Right lobe of liver (tissue), 6 donors: Measurements from ENCODE around the gene RUNX2. TPM values are rescaled to one million over a fixed set of nuclear protein-coding genes. Genes with fewer than 3 reads are reported as not detected.

ENCODE experiments used
- ATAC-seq, 4 donors: fragments of 200-7000 bp; cut with Tn5 transposase; one replicate each; pipeline ENCODE4 v1.9.1; 2020; ENCODE audit warnings: mild to moderate bottlenecking in 4 of 4, moderate library complexity in 4 of 4
- DNase-seq, 3 donors: peaks; one replicate each; pipeline ENCODE4 v3.0.0-alpha.2; 2020
- H3K27ac ChIP-seq, 3 donors: fragments of 200-600 bp; one replicate each; pipeline ENCODE4 v1.8.0; 2022
- H3K27me3 ChIP-seq, 2 donors: fragments of 200-600 bp; one replicate each; pipeline ENCODE4 v1.8.0; 2022
- H3K36me3 ChIP-seq, 4 donors: fragments of 200-600 bp; sonication (generic) in 1 of 4; one replicate each; pipeline versions ENCODE4 v1.5.1 to v1.8.0; 2017 to 2022; ENCODE audit warnings: control low read depth in 1 of 4
- H3K4me1 ChIP-seq, 4 donors: fragments of 200-600 bp; sonication (generic) in 1 of 4; one replicate each; pipeline versions ENCODE4 v1.5.1 to v1.8.0; 2017 to 2022; ENCODE audit warnings: control low read depth in 1 of 4
- H3K4me3 ChIP-seq, 3 donors: fragments of 200-600 bp; one replicate each; pipeline ENCODE4 v1.8.0; 2022
- H3K9me3 ChIP-seq, 4 donors: fragments of 200-600 bp; sonication (generic) in 1 of 4; one replicate each; pipeline versions ENCODE4 v1.5.1 to v1.8.0; 2017 to 2022; ENCODE audit warnings: control low read depth in 1 of 4
- POLR2A ChIP-seq: fragments of 450-650 bp; IDR thresholded peaks from one replicate; pipeline ENCODE4 v1.6.1; 2017; ENCODE audit warnings: antibody characterized with exemption, mild to moderate bottlenecking
- WGBS: methylation state at CpG from one replicate; pipeline ENCODE4 v1.1.6; 2018; ENCODE audit warnings: low coverage, low lambda C conversion rate; ENCODE audit not compliant: insufficient coverage; ENCODE audit errors: missing lambda C conversion rate; 5-methylcytosine and 5-hydroxymethylcytosine counted together
- intact Hi-C, 2 donors: fragments of 100-400 bp; cut with DNase I; formaldehyde crosslinking; loops; one replicate each; pipeline versions ENCODE4 v1.11.2 to v1.14.1; 2022
- total RNA-seq, 6 experiments: library from RNA; depleted of rRNA in 2 of 6; stranded (reverse); fragments of >200 nt in 2 of 6; fragmentation: NEBNext Ultra II Directional in 3 of 6; extraction: Animal tissue kit (Norgen Biotek cat#: 25700) in 3 of 6; gene quantifications; one replicate each; pipeline versions ENCODE4 v1.1.0 to v1.2.4, GENCODE V29; 2016 to 2023
- TF ChIP-seq, protein P1 (sequence below), 4 donors: fragments of 200-600 bp in 3 of 4; fragments of 450-650 bp in 1 of 4; IDR thresholded peaks; one replicate each; pipeline versions ENCODE4 v1.5.1 to v1.8.0; 2016 to 2022; ENCODE audit warnings: antibody characterized with exemption in 4 of 4, mild to moderate bottlenecking in 2 of 4
- donor health status: DM: no; HTN: yes; CAD: no.
- donor health status: DM: no; HTN: no; CAD: no.
- donor health status: DM: no; HTN: no; CAD: no.
- donor health status: DM: no; HTN: yes; CAD: no.
- donor health status: DM: no; HTN: yes; CAD: no.

RUNX2 gene
- total RNA-seq, 6 experiments from 2014 or later = 0.15 to 0.80 (median 0.43) TPM

- Histone ChIP-seq H3K4me1 (no peaks in the 10 kb centered on the region), H3K4me3 (no peak overlapping the region), H3K27ac (no peak overlapping the region), H3K27me3 (no peaks in the 10 kb centered on the region), H3K9me3 (no peaks in the 10 kb centered on the region), H3K36me3 (no peaks in the 10 kb centered on the region)
- TF ChIP-seq, protein P1, sequence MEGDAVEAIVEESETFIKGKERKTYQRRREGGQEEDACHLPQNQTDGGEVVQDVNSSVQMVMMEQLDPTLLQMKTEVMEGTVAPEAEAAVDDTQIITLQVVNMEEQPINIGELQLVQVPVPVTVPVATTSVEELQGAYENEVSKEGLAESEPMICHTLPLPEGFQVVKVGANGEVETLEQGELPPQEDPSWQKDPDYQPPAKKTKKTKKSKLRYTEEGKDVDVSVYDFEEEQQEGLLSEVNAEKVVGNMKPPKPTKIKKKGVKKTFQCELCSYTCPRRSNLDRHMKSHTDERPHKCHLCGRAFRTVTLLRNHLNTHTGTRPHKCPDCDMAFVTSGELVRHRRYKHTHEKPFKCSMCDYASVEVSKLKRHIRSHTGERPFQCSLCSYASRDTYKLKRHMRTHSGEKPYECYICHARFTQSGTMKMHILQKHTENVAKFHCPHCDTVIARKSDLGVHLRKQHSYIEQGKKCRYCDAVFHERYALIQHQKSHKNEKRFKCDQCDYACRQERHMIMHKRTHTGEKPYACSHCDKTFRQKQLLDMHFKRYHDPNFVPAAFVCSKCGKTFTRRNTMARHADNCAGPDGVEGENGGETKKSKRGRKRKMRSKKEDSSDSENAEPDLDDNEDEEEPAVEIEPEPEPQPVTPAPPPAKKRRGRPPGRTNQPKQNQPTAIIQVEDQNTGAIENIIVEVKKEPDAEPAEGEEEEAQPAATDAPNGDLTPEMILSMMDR (IDR thresholded peaks at IDR 0.05) = no peak
- no peak for TF ChIP-seq POLR2A
- intact Hi-C loops = no loop called here
- 84% methylated on average over 4 of the region's 4 CpGs for WGBS
- no peak for DNase-seq
- no peak for ATAC-seq
Observed at GRCh38 chr6:45469663-45470062, 141.5 kb downstream of the RUNX2 start.

- H3K4me1 ChIP-seq = no peaks in the 10 kb centered on the region
- ATAC-seq (no peak), DNase-seq (no peak)
- H3K27ac ChIP-seq = no peak overlapping the region
- no peak overlapping the region for H3K4me3 ChIP-seq
- intact Hi-C loops = no loop called here
- H3K36me3 ChIP-seq = no peaks in the 10 kb centered on the region
- H3K9me3 ChIP-seq = no peaks in the 10 kb centered on the region
- no peaks in the 10 kb centered on the region for H3K27me3 ChIP-seq
- TF ChIP-seq POLR2A = no peak
- TF ChIP-seq, protein P1 (IDR thresholded peaks at IDR 0.05) = no peak
- whole genome bisulfite sequencing = 78% methylated on average over 4 of the region's 4 CpGs
Observed at GRCh38 chr6:45470131-45470738, 142.1 kb downstream of the RUNX2 start.

- intact Hi-C loops = no loop called here
- Histone ChIP-seq H3K9me3 (no peaks in the 10 kb centered on the region), H3K27me3 (no peaks in the 10 kb centered on the region), H3K4me1 (no peaks in the 10 kb centered on the region), H3K4me3 (no peak overlapping the region), H3K36me3 (no peaks in the 10 kb centered on the region), H3K27ac (no peak overlapping the region)
- 55% methylated on average over 7 of the region's 7 CpGs for WGBS
- TF ChIP-seq, protein P1 (IDR thresholded peaks at IDR 0.05) = no peak
- TF ChIP-seq POLR2A = no peak
- DNase-seq = no peak
- peak in 1 of 4 donors; percentile 25 for ATAC-seq
Observed at GRCh38 chr6:45472382-45472781, 144.3 kb downstream of the RUNX2 start.

GRCh38 chr6:45473121-45473993 is 145.2 kb downstream of the RUNX2 start:
- TF ChIP-seq POLR2A = no peak
- TF ChIP-seq, protein P1 (IDR thresholded peaks at IDR 0.05) = no peak
- no peak overlapping the region for H3K27ac ChIP-seq
- no peak overlapping the region for H3K4me3 ChIP-seq
- no peaks in the 10 kb centered on the region for H3K36me3 ChIP-seq
- no peaks in the 10 kb centered on the region for H3K27me3 ChIP-seq
- WGBS = 64% methylated on average over 12 of the region's 13 CpGs
- ATAC-seq (peak in 2 of 4 donors; percentile 43 to 80), DNase-seq (no peak)
- H3K9me3 ChIP-seq = no peaks in the 10 kb centered on the region
- H3K4me1 ChIP-seq = no peaks in the 10 kb centered on the region
- intact Hi-C loops = no loop called here
